IPS DF 4.7 (cell line): ENCODE results near the gene ALPK3.

Experiments
- DNase-seq: peaks from one replicate; pipeline ENCODE4 v3.0.0-alpha.2; 2013; ENCODE audit warnings: low spot score; ENCODE audit errors: extremely low read depth

Gene ALPK3

GRCh38 chr15:84823282-84823878 is 6.2 kb downstream of the ALPK3 start:
- no peak for DNase-seq

- DNase-seq = no peak
Observed at GRCh38 chr15:84824260-84825007, 7.3 kb downstream of the ALPK3 start.

- DNase-seq = no peak
Observed at GRCh38 chr15:84826369-84826823, 9.2 kb downstream of the ALPK3 start.

GRCh38 chr15:84827246-84827645 is 10.1 kb downstream of the ALPK3 start:
- DNase-seq = no peak

- no peak for DNase-seq
Observed at GRCh38 chr15:84828086-84828908, 11.1 kb downstream of the ALPK3 start.

GRCh38 chr15:84829428-84829827 is 12.3 kb downstream of the ALPK3 start:
- no peak for DNase-seq

- DNase-seq = no peak
Observed at GRCh38 chr15:84830036-84830435, 12.9 kb downstream of the ALPK3 start.

GRCh38 chr15:84831028-84831427 is 13.9 kb downstream of the ALPK3 start:
- no peak for DNase-seq

- no peak for DNase-seq
Observed at GRCh38 chr15:84831613-84832012, 14.5 kb downstream of the ALPK3 start.

GRCh38 chr15:84832448-84833040 is 15.4 kb downstream of the ALPK3 start:
- no peak for DNase-seq

- DNase-seq = no peak
Observed at GRCh38 chr15:84833447-84834228, 16.5 kb downstream of the ALPK3 start.

- no peak for DNase-seq
Observed at GRCh38 chr15:84834229-84834955, 17.2 kb downstream of the ALPK3 start.

- DNase-seq = no peak
Observed at GRCh38 chr15:84834969-84835368, 17.8 kb downstream of the ALPK3 start.

- no peak for DNase-seq
Observed at GRCh38 chr15:84835661-84836337, 18.6 kb downstream of the ALPK3 start.

GRCh38 chr15:84836844-84837243 is 19.7 kb downstream of the ALPK3 start:
- DNase-seq = no peak

- DNase-seq = no peak
Observed at GRCh38 chr15:84839714-84840113, 22.6 kb downstream of the ALPK3 start.

GRCh38 chr15:84840255-84840654 is 23.1 kb downstream of the ALPK3 start:
- no peak for DNase-seq

- DNase-seq = no peak
Observed at GRCh38 chr15:84840741-84841429, 23.7 kb downstream of the ALPK3 start.

- DNase-seq = no peak
Observed at GRCh38 chr15:84842781-84843180, 25.6 kb downstream of the ALPK3 start.
